Fibroblast of skin of back (primary cell): ENCODE measurements around the gene METTL8. TPM values are rescaled to one million over a fixed set of nuclear protein-coding genes. Genes with fewer than 3 reads are reported as not detected.

Source experiments
- DNase-seq: peaks from one replicate; pipeline ENCODE4 v3.0.0-alpha.2; 2013
- polyA plus RNA-seq, 2 experiments: library from polyadenylated mRNA; unstranded; fragments of 120-200 nt; gene quantifications; one replicate each; pipeline ENCODE4 v1.2.1, GENCODE V29; 2013; ENCODE audit not compliant: insufficient read length in 2 of 2

Gene METTL8
- 8.0 TPM for polyA plus RNA-seq (2013, experiment 1 of 2; ENCODE audit: insufficient read length)
- polyA plus RNA-seq (2013, experiment 2 of 2; ENCODE audit: insufficient read length) = 9.7 TPM

GRCh38 chr2:171433763-171434012 is at the start of gene METTL8:
TSS of gene METTL8 (minus strand) at chr2:171433990. CDS start at chr2:171392185, 41,805 bp downstream.
- no peak for DNase-seq

GRCh38 chr2:171482877-171483276 is 49.1 kb upstream of the METTL8 start:
- peak; percentile 66 for DNase-seq

GRCh38 chr2:171482308-171482707 is 48.5 kb upstream of the METTL8 start:
- no peak for DNase-seq

GRCh38 chr2:171480908-171481307 is 47.1 kb upstream of the METTL8 start:
- no peak for DNase-seq

GRCh38 chr2:171479154-171479814 is 45.5 kb upstream of the METTL8 start:
- no peak for DNase-seq

- peak; percentile 51 for DNase-seq
These were observed 44.6 kb upstream of the METTL8 start for GRCh38 chr2:171478345-171478744.

GRCh38 chr2:171475979-171476378 is 42.2 kb upstream of the METTL8 start:
- no peak for DNase-seq

- DNase-seq = no peak
These were observed 36.3 kb upstream of the METTL8 start for GRCh38 chr2:171470129-171470528.

GRCh38 chr2:171469176-171469575 is 35.4 kb upstream of the METTL8 start:
- DNase-seq = peak; percentile 71

GRCh38 chr2:171460537-171460936 is 26.7 kb upstream of the METTL8 start:
- DNase-seq = no peak

- DNase-seq = no peak
These were observed 25.7 kb upstream of the METTL8 start for GRCh38 chr2:171459498-171459897.

GRCh38 chr2:171452773-171453172 is 19.0 kb upstream of the METTL8 start:
- DNase-seq = no peak

GRCh38 chr2:171451074-171451473 is 17.3 kb upstream of the METTL8 start:
- DNase-seq = no peak

GRCh38 chr2:171447675-171448074 is 13.9 kb upstream of the METTL8 start:
- DNase-seq = no peak

GRCh38 chr2:171441470-171441869 is 7.7 kb upstream of the METTL8 start:
- no peak for DNase-seq

- DNase-seq = peak; percentile 95
These were observed 2.5 kb upstream of the METTL8 start for GRCh38 chr2:171436307-171436706.

GRCh38 chr2:171434013-171434989 is 511 bp upstream of the METTL8 start, which contains the start of gene DCAF17:
TSS of gene DCAF17 (plus strand) at chr2:171434226. CDS start at chr2:171434578, 352 bp downstream.
- peak; percentile 96 for DNase-seq

- DNase-seq = peak; percentile 23
These were observed 624 bp downstream of the METTL8 start for GRCh38 chr2:171432969-171433762.

- no peak for DNase-seq
These were observed 1.4 kb downstream of the METTL8 start for GRCh38 chr2:171432206-171432968.

- DNase-seq = no peak
These were observed 2.1 kb downstream of the METTL8 start for GRCh38 chr2:171431677-171432167.

- DNase-seq = no peak
These were observed 3.0 kb downstream of the METTL8 start for GRCh38 chr2:171430516-171431410.
